Measurements from ENCODE around the gene TEX10. TPM values are rescaled to one million over a fixed set of nuclear protein-coding genes. Genes with fewer than 3 reads are reported as not detected.

TEX10 gene
- total RNA-seq, 2 donors from 2014 or later: 9.6 to 18.0 TPM

- H3K4me3 ChIP-seq: no peak overlapping the region
- H3K4me1 ChIP-seq (ENCODE audit: control insufficient read depth in 1 of 2, low read depth in 2 of 2): no peaks in the 10 kb centered on the region
- DNase-seq (ENCODE audit: low spot score): no peak
- H3K27me3 ChIP-seq (replicated peaks; ENCODE audit: insufficient read depth): no peaks in the 10 kb centered on the region
- ATAC-seq (ENCODE audit: insufficient number of reproducible peaks, low FRiP score, low read depth): no peak
- no peak for TF ChIP-seq CTCF (IDR thresholded peaks at IDR 0.05)
- peaks cover 38% of the 10 kb centered on the region for H3K36me3 ChIP-seq
- H3K9me3 ChIP-seq: no peaks in the 10 kb centered on the region
- H3K27ac ChIP-seq: no peak overlapping the region
Observed at GRCh38 chr9:100282388-100282719, 70.4 kb downstream of the TEX10 start.

- ATAC-seq (ENCODE audit: insufficient number of reproducible peaks, low FRiP score, low read depth) (no peak), DNase-seq (ENCODE audit: low spot score) (no peak)
- Histone ChIP-seq H3K9me3 (no peaks in the 10 kb centered on the region), H3K27me3 (replicated peaks; ENCODE audit: insufficient read depth) (no peaks in the 10 kb centered on the region), H3K36me3 (peaks cover 36% of the 10 kb centered on the region), H3K4me1 (ENCODE audit: control insufficient read depth in 1 of 2, low read depth in 2 of 2) (no peaks in the 10 kb centered on the region), H3K4me3 (no peak overlapping the region), H3K27ac (no peak overlapping the region)
- no peak for TF ChIP-seq CTCF (IDR thresholded peaks at IDR 0.05)
Observed at GRCh38 chr9:100281676-100282387, 70.9 kb downstream of the TEX10 start.

- peaks cover 30% of the 10 kb centered on the region for H3K36me3 ChIP-seq
- no peak for ATAC-seq (ENCODE audit: insufficient number of reproducible peaks, low FRiP score, low read depth)
- TF ChIP-seq CTCF (IDR thresholded peaks at IDR 0.05): no peak
- H3K4me1 ChIP-seq (ENCODE audit: control insufficient read depth in 1 of 2, low read depth in 2 of 2): no peaks in the 10 kb centered on the region
- no peak for DNase-seq (ENCODE audit: low spot score)
- H3K27ac ChIP-seq: no peak overlapping the region
- no peaks in the 10 kb centered on the region for H3K27me3 ChIP-seq (replicated peaks; ENCODE audit: insufficient read depth)
- no peaks in the 10 kb centered on the region for H3K9me3 ChIP-seq
- no peak overlapping the region for H3K4me3 ChIP-seq
Observed at GRCh38 chr9:100281066-100281465, 71.7 kb downstream of the TEX10 start.

- TF ChIP-seq CTCF (IDR thresholded peaks at IDR 0.05): no peak
- Histone ChIP-seq H3K36me3 (peaks cover 21% of the 10 kb centered on the region), H3K4me3 (no peak overlapping the region), H3K27ac (no peak overlapping the region), H3K27me3 (replicated peaks; ENCODE audit: insufficient read depth) (no peaks in the 10 kb centered on the region), H3K4me1 (ENCODE audit: control insufficient read depth in 1 of 2, low read depth in 2 of 2) (no peaks in the 10 kb centered on the region), H3K9me3 (no peaks in the 10 kb centered on the region)
- DNase-seq (ENCODE audit: low spot score): no peak
- no peak for ATAC-seq (ENCODE audit: insufficient number of reproducible peaks, low FRiP score, low read depth)
Observed at GRCh38 chr9:100277166-100277979, 75.4 kb downstream of the TEX10 start.

- H3K36me3 ChIP-seq: peaks cover 24% of the 10 kb centered on the region
- no peak for TF ChIP-seq CTCF (IDR thresholded peaks at IDR 0.05)
- no peaks in the 10 kb centered on the region for H3K27me3 ChIP-seq (replicated peaks; ENCODE audit: insufficient read depth)
- no peaks in the 10 kb centered on the region for H3K9me3 ChIP-seq
- DNase-seq (ENCODE audit: low spot score) (no peak), ATAC-seq (ENCODE audit: insufficient number of reproducible peaks, low FRiP score, low read depth) (no peak)
- H3K4me3 ChIP-seq: no peak overlapping the region
- H3K27ac ChIP-seq: no peak overlapping the region
- no peaks in the 10 kb centered on the region for H3K4me1 ChIP-seq (ENCODE audit: control insufficient read depth in 1 of 2, low read depth in 2 of 2)
Observed at GRCh38 chr9:100269656-100270055, 83.1 kb downstream of the TEX10 start.
